Mononuclear cell (primary cell): ENCODE results near the gene IRAK2. TPM values are rescaled to one million over a fixed set of nuclear protein-coding genes. Genes with fewer than 3 reads are reported as not detected.

Experiments used
- H3K27me3 ChIP-seq: 2 replicates; pipeline ENCODE4 v1.6.0; 2011; ENCODE audit warnings: low read length, control low read depth; ENCODE audit not compliant: insufficient read depth
- H3K4me1 ChIP-seq: 2 replicates; pipeline ENCODE4 v1.5.1; 2011; ENCODE audit warnings: mild to moderate bottlenecking, low read length, control low read depth; ENCODE audit not compliant: insufficient read depth
- H3K4me3 ChIP-seq: 2 replicates; pipeline ENCODE4 v1.5.1; 2011; ENCODE audit warnings: mild to moderate bottlenecking, low read length, moderate library complexity
- H3K9me3 ChIP-seq: 2 replicates; pipeline ENCODE4 v1.5.1; 2011; ENCODE audit warnings: low read depth, mild to moderate bottlenecking, control low read depth, low read length
- total RNA-seq: library from RNA; depleted of rRNA; stranded (reverse); fragments of >200 nt; gene quantifications from one replicate; pipeline ENCODE4 v1.2.3, GENCODE V29; 2012

IRAK2 gene
- total RNA-seq, 1 donor: 14.6 TPM

DNA sequence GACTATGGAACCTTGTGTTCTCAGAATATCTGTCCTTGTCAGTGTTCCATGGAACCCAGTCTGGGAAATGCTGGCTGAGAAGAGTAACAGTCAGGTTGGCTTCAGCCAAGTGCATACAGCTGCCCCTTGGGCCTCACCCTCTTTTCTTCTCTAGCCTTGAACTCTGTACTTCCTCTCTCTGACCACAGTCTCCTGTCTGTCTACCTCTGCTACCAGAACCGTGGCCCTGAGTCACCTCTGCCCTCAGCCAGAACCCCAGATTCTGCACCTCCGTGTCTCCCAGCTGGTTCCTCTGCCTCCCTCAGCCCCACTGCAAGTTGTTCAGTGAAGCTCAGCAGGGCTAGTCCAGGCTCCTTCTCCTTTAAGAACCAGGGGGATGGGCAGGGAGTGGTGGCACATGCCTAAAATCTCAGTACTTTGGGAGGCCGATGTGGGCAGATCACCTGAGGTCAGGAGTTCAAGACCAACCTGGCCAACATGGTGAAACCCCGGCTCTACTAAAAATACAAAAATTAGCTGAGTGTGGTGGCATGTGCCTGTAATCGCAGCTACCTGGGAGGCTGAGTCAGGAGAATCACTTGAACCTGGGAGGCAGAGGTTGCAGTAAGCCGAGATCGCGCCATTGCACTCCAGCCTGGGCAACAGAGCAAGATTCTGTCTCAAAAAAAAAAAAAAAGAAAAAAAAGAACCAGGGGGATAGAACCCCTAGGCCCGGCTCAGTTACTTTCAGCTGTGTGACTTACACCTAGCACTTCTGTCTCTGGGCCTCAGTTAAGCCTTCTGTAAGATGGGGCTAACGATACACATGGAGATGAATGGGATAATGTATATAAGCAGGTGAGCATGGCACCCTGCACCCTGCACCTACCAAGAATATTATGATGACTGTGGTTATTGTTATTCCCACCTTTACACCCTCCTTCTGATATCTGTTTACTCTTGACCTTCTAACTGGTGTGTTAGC lies 59.2 kb downstream of the IRAK2 start:
- H3K4me1 ChIP-seq: peaks cover 51% of the 10 kb centered on the region

GRCh38 chr3:10224794-10225665 lies 60.3 kb downstream of the IRAK2 start:
- no peaks in the 10 kb centered on the region for H3K9me3 ChIP-seq
- H3K4me3 ChIP-seq: no peak overlapping the region
- peaks cover 58% of the 10 kb centered on the region for H3K4me1 ChIP-seq
- no peaks in the 10 kb centered on the region for H3K27me3 ChIP-seq

More for the DNA sequence above, 59.2 kb downstream of the IRAK2 start:
- Histone ChIP-seq H3K27me3 (no peaks in the 10 kb centered on the region), H3K4me3 (no peak overlapping the region), H3K9me3 (no peaks in the 10 kb centered on the region)

GRCh38 chr3:10226293-10226692 lies 61.6 kb downstream of the IRAK2 start:
- Histone ChIP-seq H3K27me3 (no peaks in the 10 kb centered on the region), H3K4me1 (peaks cover 52% of the 10 kb centered on the region), H3K4me3 (no peak overlapping the region), H3K9me3 (no peaks in the 10 kb centered on the region)

DNA sequence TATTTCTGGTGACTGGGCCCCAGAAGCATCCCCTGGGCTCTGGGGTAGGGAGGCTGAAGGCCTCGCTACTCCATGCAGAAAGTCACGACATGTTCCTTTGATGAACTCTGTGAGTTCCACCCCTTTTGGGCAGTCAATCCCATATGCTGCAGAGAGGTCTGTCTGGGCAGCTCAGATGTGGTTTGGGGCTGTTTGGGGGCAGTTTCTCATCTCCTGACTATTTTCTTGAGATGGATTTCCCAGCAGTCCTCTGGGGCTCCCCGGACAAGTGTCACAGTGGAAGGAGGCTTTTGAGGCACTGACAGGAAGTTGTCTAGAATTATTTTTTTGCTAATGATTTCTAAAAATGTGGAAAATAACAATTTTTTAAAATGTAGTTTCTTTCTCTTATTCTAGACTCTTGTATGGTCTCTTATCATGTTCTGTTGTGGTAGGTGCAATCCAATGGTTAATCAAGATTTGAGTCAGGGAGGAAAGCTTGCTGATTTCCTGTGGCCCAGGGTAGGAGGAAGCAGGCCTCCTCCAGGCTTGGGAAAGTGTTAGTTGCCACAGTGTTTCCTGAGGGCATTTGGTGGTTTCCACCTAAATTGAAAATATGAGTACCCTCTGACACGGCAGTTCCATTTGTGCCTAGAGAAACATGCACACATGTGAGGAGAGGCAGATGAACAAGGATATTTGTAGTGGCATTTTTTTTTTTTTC lies 63.7 kb downstream of the IRAK2 start:
- Histone ChIP-seq H3K9me3 (no peaks in the 10 kb centered on the region), H3K4me3 (no peak overlapping the region), H3K27me3 (no peaks in the 10 kb centered on the region), H3K4me1 (peaks cover 63% of the 10 kb centered on the region)

GRCh38 chr3:10229576-10229975 lies 64.9 kb downstream of the IRAK2 start:
- peaks cover 51% of the 10 kb centered on the region for H3K4me1 ChIP-seq
- H3K27me3 ChIP-seq: no peaks in the 10 kb centered on the region
- H3K9me3 ChIP-seq: no peaks in the 10 kb centered on the region
- no peak overlapping the region for H3K4me3 ChIP-seq

- H3K27me3 ChIP-seq: no peaks in the 10 kb centered on the region
- H3K4me1 ChIP-seq: peaks cover 37% of the 10 kb centered on the region
- H3K9me3 ChIP-seq: no peaks in the 10 kb centered on the region
- no peak overlapping the region for H3K4me3 ChIP-seq
These were observed 67.4 kb downstream of the IRAK2 start for GRCh38 chr3:10232137-10232536.

DNA sequence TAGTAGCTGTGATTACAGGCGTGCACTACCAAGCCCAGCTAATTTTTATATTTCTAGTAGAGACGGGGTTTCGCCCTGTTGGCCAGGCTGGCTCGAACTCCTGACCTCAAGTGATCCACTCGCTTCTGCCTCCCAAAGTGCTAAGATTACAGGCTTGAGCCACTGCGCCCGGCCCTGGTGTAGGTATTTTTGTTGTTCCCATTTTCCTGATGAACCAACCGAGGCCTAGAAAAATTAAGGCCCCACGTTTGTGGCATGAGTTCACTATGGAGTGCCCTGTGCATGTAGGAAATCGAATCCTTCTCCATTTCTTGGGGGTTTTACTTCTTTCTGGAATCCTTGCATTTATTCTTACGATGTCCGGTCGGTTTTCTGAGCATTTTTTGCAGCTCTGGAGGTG lies 69.3 kb downstream of the IRAK2 start:
- H3K4me3 ChIP-seq: no peak overlapping the region
- no peaks in the 10 kb centered on the region for H3K9me3 ChIP-seq
- H3K4me1 ChIP-seq: peaks cover 32% of the 10 kb centered on the region
- H3K27me3 ChIP-seq: no peaks in the 10 kb centered on the region

GRCh38 chr3:10234526-10235230 lies 70.0 kb downstream of the IRAK2 start:
- no peaks in the 10 kb centered on the region for H3K27me3 ChIP-seq
- no peaks in the 10 kb centered on the region for H3K9me3 ChIP-seq
- no peak overlapping the region for H3K4me3 ChIP-seq
- H3K4me1 ChIP-seq: peaks cover 27% of the 10 kb centered on the region

GRCh38 chr3:10235551-10235950 lies 70.8 kb downstream of the IRAK2 start:
- H3K4me3 ChIP-seq: no peak overlapping the region
- no peaks in the 10 kb centered on the region for H3K9me3 ChIP-seq
- peaks cover 27% of the 10 kb centered on the region for H3K4me1 ChIP-seq
- H3K27me3 ChIP-seq: no peaks in the 10 kb centered on the region

GRCh38 chr3:10238345-10239183 lies 73.8 kb downstream of the IRAK2 start:
- Histone ChIP-seq H3K4me1 (peaks cover 37% of the 10 kb centered on the region), H3K9me3 (no peaks in the 10 kb centered on the region), H3K27me3 (no peaks in the 10 kb centered on the region), H3K4me3 (no peak overlapping the region)

DNA sequence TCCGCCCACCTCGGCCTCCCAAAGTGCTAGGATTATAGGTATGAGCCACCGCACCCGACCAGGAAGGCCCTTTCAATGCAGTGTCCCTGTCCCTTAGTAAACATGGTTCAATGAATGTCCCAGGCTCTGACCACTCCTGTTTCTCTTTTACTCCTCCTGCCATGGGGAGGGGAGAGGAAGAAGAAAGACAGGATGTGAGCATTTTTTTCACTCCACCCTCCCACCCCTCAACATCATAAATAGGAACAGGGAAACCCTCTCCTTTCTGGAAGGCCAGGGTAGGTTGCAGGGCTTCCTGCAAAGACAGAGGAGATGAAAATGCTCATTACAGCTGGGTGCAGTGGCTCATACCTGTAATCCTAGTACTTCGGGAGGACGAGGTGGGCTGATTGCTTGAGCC lies 76.1 kb downstream of the IRAK2 start:
- Histone ChIP-seq H3K4me1 (peaks cover 37% of the 10 kb centered on the region), H3K4me3 (no peak overlapping the region), H3K27me3 (no peaks in the 10 kb centered on the region), H3K9me3 (peaks cover 14% of the 10 kb centered on the region)

DNA sequence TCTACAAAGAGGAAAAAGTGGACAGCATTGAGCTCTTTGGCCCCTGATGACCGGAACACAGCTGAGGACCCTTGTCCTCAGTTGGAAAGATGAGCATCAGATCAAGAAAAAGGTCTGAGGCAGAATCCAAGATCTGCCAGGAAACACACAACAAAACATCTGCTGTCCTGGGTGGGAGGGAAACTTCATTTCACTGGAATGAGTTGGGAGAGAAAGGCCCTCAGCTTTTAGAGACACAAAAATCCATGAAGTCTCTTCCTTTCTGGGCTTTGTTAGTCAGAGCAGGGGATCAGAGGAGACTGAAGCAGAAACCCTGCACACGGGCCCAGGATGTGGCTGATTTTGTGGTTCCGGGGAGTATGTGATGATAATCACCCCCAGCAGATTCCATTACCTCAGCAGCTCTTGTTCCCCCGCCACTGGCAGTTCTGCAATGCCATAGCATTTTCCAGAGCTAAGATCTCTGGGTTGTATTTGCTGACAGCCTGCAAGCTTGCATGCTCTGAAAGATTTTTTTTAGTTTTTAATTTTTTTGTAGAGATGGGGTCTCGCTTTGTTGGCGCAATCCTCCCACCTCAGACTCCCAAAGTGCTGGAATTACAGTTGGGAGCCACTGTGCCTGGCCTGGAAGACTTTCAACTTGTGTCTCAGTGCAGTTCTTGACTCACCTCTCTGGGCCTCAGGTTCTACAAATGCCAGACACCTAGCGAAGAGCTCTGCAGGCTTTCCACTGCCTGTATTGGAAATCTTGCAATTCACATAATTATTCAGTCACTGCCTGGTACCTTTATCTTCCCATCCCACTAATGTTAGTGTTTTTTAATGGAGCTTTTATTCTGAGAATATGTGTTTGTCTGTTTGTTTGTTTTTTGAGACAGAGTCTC lies 77.7 kb downstream of the IRAK2 start:
- peaks cover 41% of the 10 kb centered on the region for H3K4me1 ChIP-seq
- peaks cover 18% of the 10 kb centered on the region for H3K9me3 ChIP-seq
- H3K27me3 ChIP-seq: no peaks in the 10 kb centered on the region
- H3K4me3 ChIP-seq: no peak overlapping the region

GRCh38 chr3:10244009-10244408 lies 79.3 kb downstream of the IRAK2 start:
- no peaks in the 10 kb centered on the region for H3K27me3 ChIP-seq
- peaks cover 38% of the 10 kb centered on the region for H3K4me1 ChIP-seq
- peaks cover 18% of the 10 kb centered on the region for H3K9me3 ChIP-seq
- H3K4me3 ChIP-seq: no peak overlapping the region
